Uterus (tissue), 2 donors: ENCODE results near the gene AKT1.
A peak's percentile ranks its signal among the peaks of the same experiment; 100 is the strongest.

Experiments used
- POLR2A ChIP-seq, 2 donors: fragments of 450-650 bp; IDR thresholded peaks; one replicate each; pipeline ENCODE4 v1.6.1; 2016; ENCODE audit warnings: antibody characterized with exemption in 2 of 2, mild to moderate bottlenecking in 1 of 2, moderate library complexity in 1 of 2
- TF ChIP-seq, protein P1 (sequence below), 4 experiments: fragments of 200-600 bp in 2 of 4; fragments of 450-650 bp in 2 of 4; sonication (generic) in 2 of 4; IDR thresholded peaks; one replicate each; pipeline ENCODE4 v1.5.1; 2016 to 2019; ENCODE audit warnings: antibody characterized with exemption in 4 of 4, mild to moderate bottlenecking in 2 of 4, moderate library complexity in 1 of 4

DNA sequence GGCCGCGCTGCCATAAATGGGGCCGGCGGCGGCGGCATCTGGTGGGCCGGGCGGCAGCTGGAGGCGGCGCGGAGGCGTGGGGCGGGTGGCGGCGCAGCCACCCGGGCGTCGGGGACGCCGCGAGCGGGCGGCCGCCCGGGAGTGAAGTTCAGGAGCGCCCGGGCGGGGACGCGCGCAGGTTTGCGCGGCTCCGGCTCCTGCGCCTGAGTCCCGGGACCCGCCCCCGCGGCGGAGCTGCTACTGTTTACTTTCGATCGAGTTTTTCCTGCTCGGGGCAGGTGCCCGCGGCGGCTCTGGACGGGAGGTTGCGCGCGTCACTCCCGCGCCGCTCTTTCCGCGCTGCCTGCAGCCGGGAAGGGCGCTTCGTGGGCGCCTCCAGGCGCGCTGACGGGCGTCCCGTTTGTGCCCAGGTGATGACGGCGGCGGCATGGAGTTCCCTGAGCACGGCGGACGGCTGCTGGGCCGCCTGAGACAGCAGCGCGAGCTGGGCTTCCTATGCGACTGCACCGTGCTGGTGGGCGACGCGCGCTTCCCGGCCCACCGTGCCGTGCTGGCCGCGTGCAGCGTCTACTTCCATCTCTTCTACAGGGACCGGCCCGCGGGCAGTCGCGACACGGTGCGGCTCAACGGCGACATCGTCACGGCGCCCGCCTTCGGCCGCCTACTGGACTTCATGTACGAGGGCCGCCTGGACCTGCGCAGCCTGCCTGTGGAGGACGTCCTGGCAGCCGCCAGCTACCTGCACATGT lies 5.4 kb upstream of the AKT1 start, which contains the start of gene ZBTB42:
- TF ChIP-seq, protein P1, sequence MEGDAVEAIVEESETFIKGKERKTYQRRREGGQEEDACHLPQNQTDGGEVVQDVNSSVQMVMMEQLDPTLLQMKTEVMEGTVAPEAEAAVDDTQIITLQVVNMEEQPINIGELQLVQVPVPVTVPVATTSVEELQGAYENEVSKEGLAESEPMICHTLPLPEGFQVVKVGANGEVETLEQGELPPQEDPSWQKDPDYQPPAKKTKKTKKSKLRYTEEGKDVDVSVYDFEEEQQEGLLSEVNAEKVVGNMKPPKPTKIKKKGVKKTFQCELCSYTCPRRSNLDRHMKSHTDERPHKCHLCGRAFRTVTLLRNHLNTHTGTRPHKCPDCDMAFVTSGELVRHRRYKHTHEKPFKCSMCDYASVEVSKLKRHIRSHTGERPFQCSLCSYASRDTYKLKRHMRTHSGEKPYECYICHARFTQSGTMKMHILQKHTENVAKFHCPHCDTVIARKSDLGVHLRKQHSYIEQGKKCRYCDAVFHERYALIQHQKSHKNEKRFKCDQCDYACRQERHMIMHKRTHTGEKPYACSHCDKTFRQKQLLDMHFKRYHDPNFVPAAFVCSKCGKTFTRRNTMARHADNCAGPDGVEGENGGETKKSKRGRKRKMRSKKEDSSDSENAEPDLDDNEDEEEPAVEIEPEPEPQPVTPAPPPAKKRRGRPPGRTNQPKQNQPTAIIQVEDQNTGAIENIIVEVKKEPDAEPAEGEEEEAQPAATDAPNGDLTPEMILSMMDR (IDR thresholded peaks at IDR 0.05) = no peak
- TF ChIP-seq POLR2A (IDR thresholded peaks at IDR 0.05) = peak; percentile 11 to 23
